Measurements from ENCODE around the gene DGKI.

DGKI gene

GRCh38 chr7:137762334-137762733, 84.4 kb downstream of the DGKI start:
- Histone ChIP-seq H4K20me1 (ENCODE audit: insufficient read depth) (no peaks in the 10 kb centered on the region), H3K36me3 (ENCODE audit: insufficient read depth) (no peaks in the 10 kb centered on the region), H3K4me3 (IDR thresholded peaks at IDR 0.05; ENCODE audit: insufficient read depth, low read depth, low read length) (no peak overlapping the region), H3K4me2 (no peak overlapping the region), H2AFZ (ENCODE audit: low read depth) (no peak overlapping the region), H3K79me2 (ENCODE audit: insufficient read depth, low read depth) (no peaks in the 10 kb centered on the region), H3K27me3 (ENCODE audit: insufficient read depth, low read depth) (no peaks in the 10 kb centered on the region), H3K4me1 (ENCODE audit: low read depth, poor library complexity, severe bottlenecking) (no peaks in the 10 kb centered on the region), H3K9ac (no peak overlapping the region), H3K27ac (no peak overlapping the region)
- TF ChIP-seq, protein P1, sequence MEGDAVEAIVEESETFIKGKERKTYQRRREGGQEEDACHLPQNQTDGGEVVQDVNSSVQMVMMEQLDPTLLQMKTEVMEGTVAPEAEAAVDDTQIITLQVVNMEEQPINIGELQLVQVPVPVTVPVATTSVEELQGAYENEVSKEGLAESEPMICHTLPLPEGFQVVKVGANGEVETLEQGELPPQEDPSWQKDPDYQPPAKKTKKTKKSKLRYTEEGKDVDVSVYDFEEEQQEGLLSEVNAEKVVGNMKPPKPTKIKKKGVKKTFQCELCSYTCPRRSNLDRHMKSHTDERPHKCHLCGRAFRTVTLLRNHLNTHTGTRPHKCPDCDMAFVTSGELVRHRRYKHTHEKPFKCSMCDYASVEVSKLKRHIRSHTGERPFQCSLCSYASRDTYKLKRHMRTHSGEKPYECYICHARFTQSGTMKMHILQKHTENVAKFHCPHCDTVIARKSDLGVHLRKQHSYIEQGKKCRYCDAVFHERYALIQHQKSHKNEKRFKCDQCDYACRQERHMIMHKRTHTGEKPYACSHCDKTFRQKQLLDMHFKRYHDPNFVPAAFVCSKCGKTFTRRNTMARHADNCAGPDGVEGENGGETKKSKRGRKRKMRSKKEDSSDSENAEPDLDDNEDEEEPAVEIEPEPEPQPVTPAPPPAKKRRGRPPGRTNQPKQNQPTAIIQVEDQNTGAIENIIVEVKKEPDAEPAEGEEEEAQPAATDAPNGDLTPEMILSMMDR (conservative IDR thresholded peaks at IDR 0.05; ENCODE audit: low read depth, low read length), result no peak

GRCh38 chr7:137760111-137760510, 86.7 kb downstream of the DGKI start:
- TF ChIP-seq, protein P1 (conservative IDR thresholded peaks at IDR 0.05; ENCODE audit: low read depth, low read length), result no peak
- no peaks in the 10 kb centered on the region for H3K27me3 ChIP-seq (ENCODE audit: insufficient read depth, low read depth)
- H3K36me3 ChIP-seq (ENCODE audit: insufficient read depth), result no peaks in the 10 kb centered on the region
- no peaks in the 10 kb centered on the region for H3K4me1 ChIP-seq (ENCODE audit: low read depth, poor library complexity, severe bottlenecking)
- no peaks in the 10 kb centered on the region for H4K20me1 ChIP-seq (ENCODE audit: insufficient read depth)
- H3K4me3 ChIP-seq (IDR thresholded peaks at IDR 0.05; ENCODE audit: insufficient read depth, low read depth, low read length), result no peak overlapping the region
- no peaks in the 10 kb centered on the region for H3K79me2 ChIP-seq (ENCODE audit: insufficient read depth, low read depth)
- no peak overlapping the region for H3K9ac ChIP-seq
- no peak overlapping the region for H2AFZ ChIP-seq (ENCODE audit: low read depth)
- H3K27ac ChIP-seq, result no peak overlapping the region
- H3K4me2 ChIP-seq, result no peak overlapping the region

DNA sequence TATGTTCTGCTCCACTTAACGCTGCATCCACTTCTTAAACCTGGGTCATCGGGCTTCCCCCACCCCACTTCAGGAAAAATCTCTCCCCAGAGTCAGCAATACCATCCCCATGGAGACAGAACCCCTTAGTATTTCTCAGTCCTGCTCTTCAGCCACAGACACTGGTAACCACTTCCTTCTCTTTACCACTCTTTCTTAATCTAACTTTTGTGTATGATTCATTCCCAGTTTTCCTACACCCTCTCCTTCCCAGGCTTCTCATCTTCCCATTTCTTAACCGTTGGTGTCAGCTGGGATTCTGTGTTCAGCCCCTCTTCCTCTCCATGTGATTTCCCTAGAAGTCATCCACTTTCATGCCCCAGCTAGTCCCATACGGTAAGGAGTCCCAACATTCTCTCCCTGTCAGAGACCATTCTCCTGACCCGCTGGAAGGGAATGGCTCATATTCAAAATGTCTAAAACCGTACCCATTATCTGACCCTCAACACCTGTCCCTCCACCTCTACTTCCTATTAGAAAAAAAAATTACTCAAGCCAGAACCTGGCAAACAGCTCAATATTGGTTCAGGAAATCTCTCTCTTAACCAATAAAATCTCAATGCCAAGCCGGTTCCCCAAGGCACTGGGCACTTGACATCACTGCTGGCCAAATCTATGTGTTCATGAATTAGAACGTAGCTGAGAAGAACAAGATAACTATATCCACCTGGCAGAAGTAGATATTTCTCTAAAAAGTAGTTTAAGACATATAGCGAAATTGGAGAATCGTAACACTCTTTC, 89.4 kb downstream of the DGKI start:
- Histone ChIP-seq H3K4me1 (ENCODE audit: low read depth, poor library complexity, severe bottlenecking) (no peaks in the 10 kb centered on the region), H4K20me1 (ENCODE audit: insufficient read depth) (no peaks in the 10 kb centered on the region), H3K4me2 (no peak overlapping the region), H3K79me2 (ENCODE audit: insufficient read depth, low read depth) (no peaks in the 10 kb centered on the region), H2AFZ (ENCODE audit: low read depth) (no peak overlapping the region), H3K4me3 (IDR thresholded peaks at IDR 0.05; ENCODE audit: insufficient read depth, low read depth, low read length) (no peak overlapping the region), H3K27me3 (ENCODE audit: insufficient read depth, low read depth) (no peaks in the 10 kb centered on the region), H3K36me3 (ENCODE audit: insufficient read depth) (no peaks in the 10 kb centered on the region), H3K27ac (no peak overlapping the region), H3K9ac (no peak overlapping the region)
- TF ChIP-seq, protein P1 (conservative IDR thresholded peaks at IDR 0.05; ENCODE audit: low read depth, low read length), result no peak

- TF ChIP-seq, protein P1 (conservative IDR thresholded peaks at IDR 0.05; ENCODE audit: low read depth, low read length), result no peak
- no peaks in the 10 kb centered on the region for H3K36me3 ChIP-seq (ENCODE audit: insufficient read depth)
- no peak overlapping the region for H3K4me3 ChIP-seq (IDR thresholded peaks at IDR 0.05; ENCODE audit: insufficient read depth, low read depth, low read length)
- no peak overlapping the region for H3K27ac ChIP-seq
- H2AFZ ChIP-seq (ENCODE audit: low read depth), result no peak overlapping the region
- no peak overlapping the region for H3K9ac ChIP-seq
- no peaks in the 10 kb centered on the region for H3K79me2 ChIP-seq (ENCODE audit: insufficient read depth, low read depth)
- H3K4me1 ChIP-seq (ENCODE audit: low read depth, poor library complexity, severe bottlenecking), result no peaks in the 10 kb centered on the region
- no peak overlapping the region for H3K4me2 ChIP-seq
- no peaks in the 10 kb centered on the region for H3K27me3 ChIP-seq (ENCODE audit: insufficient read depth, low read depth)
- no peaks in the 10 kb centered on the region for H4K20me1 ChIP-seq (ENCODE audit: insufficient read depth)
Observed at GRCh38 chr7:137755846-137756651, 90.7 kb downstream of the DGKI start.

Data from KMS-11 (cell line).